Mononuclear cell (primary cell): ENCODE data around the gene CLCN3. TPM values are rescaled to one million over a fixed set of nuclear protein-coding genes. Genes with fewer than 3 reads are reported as not detected.
"Not testable (repeated sequence)": the region's sequence is repeated elsewhere in the genome, so short reads cannot be mapped to it uniquely, and the experiment has no call there.

Experiments
- H3K27me3 ChIP-seq: 2 replicates; pipeline ENCODE4 v1.6.0; 2011; ENCODE audit warnings: low read length, control low read depth; ENCODE audit not compliant: insufficient read depth
- H3K4me1 ChIP-seq: 2 replicates; pipeline ENCODE4 v1.5.1; 2011; ENCODE audit warnings: mild to moderate bottlenecking, low read length, control low read depth; ENCODE audit not compliant: insufficient read depth
- H3K4me3 ChIP-seq: 2 replicates; pipeline ENCODE4 v1.5.1; 2011; ENCODE audit warnings: mild to moderate bottlenecking, low read length, moderate library complexity
- H3K9me3 ChIP-seq: 2 replicates; pipeline ENCODE4 v1.5.1; 2011; ENCODE audit warnings: low read depth, mild to moderate bottlenecking, control low read depth, low read length
- total RNA-seq: library from RNA; depleted of rRNA; stranded (reverse); fragments of >200 nt; gene quantifications from one replicate; pipeline ENCODE4 v1.2.3, GENCODE V29; 2012

The CLCN3 gene
- total RNA-seq, 1 donor: 12.8 TPM

GRCh38 chr4:169678951-169679591 is 58.7 kb downstream of the CLCN3 start:
- not testable (repeated sequence) for H3K27me3 ChIP-seq, H3K9me3 ChIP-seq, H3K4me1 ChIP-seq, H3K4me3 ChIP-seq

GRCh38 chr4:169682372-169683047 is 62.1 kb downstream of the CLCN3 start:
- H3K4me3 ChIP-seq: no peak overlapping the region

GRCh38 chr4:169689681-169690080 is 69.3 kb downstream of the CLCN3 start:
- no peaks in the 10 kb centered on the region for H3K4me1 ChIP-seq
- no peaks in the 10 kb centered on the region for H3K9me3 ChIP-seq
- no peak overlapping the region for H3K4me3 ChIP-seq
- no peaks in the 10 kb centered on the region for H3K27me3 ChIP-seq

More at GRCh38 chr4:169682372-169683047, 62.1 kb downstream of the CLCN3 start:
- no peaks in the 10 kb centered on the region for H3K4me1 ChIP-seq
- no peaks in the 10 kb centered on the region for H3K9me3 ChIP-seq
- H3K27me3 ChIP-seq: no peaks in the 10 kb centered on the region

GRCh38 chr4:169690787-169691186 is 70.4 kb downstream of the CLCN3 start:
- H3K9me3 ChIP-seq: no peaks in the 10 kb centered on the region
- H3K27me3 ChIP-seq: no peaks in the 10 kb centered on the region
- no peaks in the 10 kb centered on the region for H3K4me1 ChIP-seq
- H3K4me3 ChIP-seq: no peak overlapping the region

GRCh38 chr4:169698331-169698730 is 78.0 kb downstream of the CLCN3 start:
- H3K9me3 ChIP-seq: no peaks in the 10 kb centered on the region
- H3K27me3 ChIP-seq: no peaks in the 10 kb centered on the region
- H3K4me3 ChIP-seq: no peak overlapping the region
- no peaks in the 10 kb centered on the region for H3K4me1 ChIP-seq

GRCh38 chr4:169707958-169708643 is 87.7 kb downstream of the CLCN3 start:
- H3K4me1 ChIP-seq: no peaks in the 10 kb centered on the region
- no peaks in the 10 kb centered on the region for H3K9me3 ChIP-seq
- H3K27me3 ChIP-seq: no peaks in the 10 kb centered on the region
- H3K4me3 ChIP-seq: no peak overlapping the region

GRCh38 chr4:169715826-169716225 is 95.4 kb downstream of the CLCN3 start:
- Histone ChIP-seq H3K27me3 (no peaks in the 10 kb centered on the region), H3K4me3 (no peak overlapping the region), H3K9me3 (no peaks in the 10 kb centered on the region), H3K4me1 (no peaks in the 10 kb centered on the region)

GRCh38 chr4:169716677-169717076 is 96.3 kb downstream of the CLCN3 start:
- Histone ChIP-seq H3K4me3 (no peak overlapping the region), H3K9me3 (no peaks in the 10 kb centered on the region), H3K27me3 (no peaks in the 10 kb centered on the region), H3K4me1 (no peaks in the 10 kb centered on the region)

GRCh38 chr4:169720529-169720928 is 100.2 kb downstream of the CLCN3 start:
- Histone ChIP-seq H3K4me1 (no peaks in the 10 kb centered on the region), H3K4me3 (no peak overlapping the region), H3K9me3 (no peaks in the 10 kb centered on the region), H3K27me3 (no peaks in the 10 kb centered on the region)

GRCh38 chr4:169723207-169723965 is 103.0 kb downstream of the CLCN3 start:
- no peaks in the 10 kb centered on the region for H3K4me1 ChIP-seq
- H3K27me3 ChIP-seq: no peaks in the 10 kb centered on the region
- H3K9me3 ChIP-seq: no peaks in the 10 kb centered on the region
- H3K4me3 ChIP-seq: no peak overlapping the region

GRCh38 chr4:169724260-169724659 is 103.9 kb downstream of the CLCN3 start:
- no peaks in the 10 kb centered on the region for H3K9me3 ChIP-seq

GRCh38 chr4:169727616-169728015 is 107.2 kb downstream of the CLCN3 start:
- H3K4me1 ChIP-seq: no peaks in the 10 kb centered on the region
- no peak overlapping the region for H3K4me3 ChIP-seq
- H3K27me3 ChIP-seq: no peaks in the 10 kb centered on the region
- no peaks in the 10 kb centered on the region for H3K9me3 ChIP-seq

More at GRCh38 chr4:169724260-169724659, 103.9 kb downstream of the CLCN3 start:
- no peak overlapping the region for H3K4me3 ChIP-seq
- H3K27me3 ChIP-seq: no peaks in the 10 kb centered on the region
- H3K4me1 ChIP-seq: no peaks in the 10 kb centered on the region

- Histone ChIP-seq H3K27me3 (no peaks in the 10 kb centered on the region), H3K4me1 (no peaks in the 10 kb centered on the region), H3K9me3 (no peaks in the 10 kb centered on the region), H3K4me3 (no peak overlapping the region)
Observed at GRCh38 chr4:169730564-169730963, 110.2 kb downstream of the CLCN3 start.

GRCh38 chr4:169738604-169739003 is 118.2 kb downstream of the CLCN3 start:
- not testable (repeated sequence) for H3K4me3 ChIP-seq, H3K4me1 ChIP-seq, H3K27me3 ChIP-seq, H3K9me3 ChIP-seq

- no peaks in the 10 kb centered on the region for H3K27me3 ChIP-seq
- H3K4me1 ChIP-seq: no peaks in the 10 kb centered on the region
- no peak overlapping the region for H3K4me3 ChIP-seq
- no peaks in the 10 kb centered on the region for H3K9me3 ChIP-seq
Observed at GRCh38 chr4:169741569-169741968, 121.2 kb downstream of the CLCN3 start.
